SU-DHL-6 (cell line): ENCODE results near the gene GPR119.

Experiments
- EZH2phosphoT487 ChIP-seq: fragments of 200-600 bp; sonication (generic), shearing (Covaris generic); conservative IDR thresholded peaks from 2 replicates; pipeline ENCODE4 v1.6.1; 2018; ENCODE audit warnings: mild to moderate bottlenecking, antibody characterized with exemption, low read length, moderate library complexity, mixed read lengths
- TF ChIP-seq, protein P1 (sequence below): fragments of 200-600 bp; sonication (generic); IDR thresholded peaks from one replicate; pipeline ENCODE4 v1.5.1; 2017; ENCODE audit warnings: antibody characterized with exemption, mild to moderate bottlenecking, low read length, moderate library complexity; ENCODE audit not compliant: insufficient read depth, poor library complexity, severe bottlenecking

DNA sequence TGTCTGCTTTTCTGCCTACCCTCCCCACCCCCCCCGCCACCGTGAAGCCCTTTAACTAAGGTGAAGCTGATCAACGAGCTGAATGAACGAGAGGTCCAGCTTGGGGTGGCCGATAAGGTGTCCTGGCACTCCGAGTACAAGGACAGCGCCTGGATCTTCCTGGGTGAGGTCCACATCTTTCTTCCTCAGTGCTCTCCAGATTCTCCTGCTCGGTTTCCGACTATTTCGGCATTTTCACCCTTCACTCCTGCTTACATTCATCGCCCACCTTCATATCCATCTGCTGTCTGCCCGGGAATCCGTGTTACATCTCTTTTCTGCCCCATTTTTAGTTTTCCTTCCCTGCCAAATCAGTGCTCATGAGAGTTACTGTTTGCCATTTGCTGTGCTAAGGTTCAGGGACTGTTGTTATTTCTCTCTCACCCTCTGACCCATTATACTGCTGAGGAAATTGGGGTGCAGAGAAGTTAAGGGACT, 16.8 kb upstream of the GPR119 start:
- TF ChIP-seq, protein P1, sequence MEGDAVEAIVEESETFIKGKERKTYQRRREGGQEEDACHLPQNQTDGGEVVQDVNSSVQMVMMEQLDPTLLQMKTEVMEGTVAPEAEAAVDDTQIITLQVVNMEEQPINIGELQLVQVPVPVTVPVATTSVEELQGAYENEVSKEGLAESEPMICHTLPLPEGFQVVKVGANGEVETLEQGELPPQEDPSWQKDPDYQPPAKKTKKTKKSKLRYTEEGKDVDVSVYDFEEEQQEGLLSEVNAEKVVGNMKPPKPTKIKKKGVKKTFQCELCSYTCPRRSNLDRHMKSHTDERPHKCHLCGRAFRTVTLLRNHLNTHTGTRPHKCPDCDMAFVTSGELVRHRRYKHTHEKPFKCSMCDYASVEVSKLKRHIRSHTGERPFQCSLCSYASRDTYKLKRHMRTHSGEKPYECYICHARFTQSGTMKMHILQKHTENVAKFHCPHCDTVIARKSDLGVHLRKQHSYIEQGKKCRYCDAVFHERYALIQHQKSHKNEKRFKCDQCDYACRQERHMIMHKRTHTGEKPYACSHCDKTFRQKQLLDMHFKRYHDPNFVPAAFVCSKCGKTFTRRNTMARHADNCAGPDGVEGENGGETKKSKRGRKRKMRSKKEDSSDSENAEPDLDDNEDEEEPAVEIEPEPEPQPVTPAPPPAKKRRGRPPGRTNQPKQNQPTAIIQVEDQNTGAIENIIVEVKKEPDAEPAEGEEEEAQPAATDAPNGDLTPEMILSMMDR, result no peak
- TF ChIP-seq EZH2phosphoT487, result no peak
